Measurements from ENCODE around the gene JARID2. TPM values are rescaled to one million over a fixed set of nuclear protein-coding genes. Genes with fewer than 3 reads are reported as not detected.
A peak's percentile ranks its signal among the peaks of the same experiment; 100 is the strongest.

JARID2 gene
- total and polyA plus RNA-seq, 7 experiments from 2014 or later, result 6.9 to 39.6 (median 24.1) TPM

- peak overlapping the region in 6 of 9 donors; percentile 33 to 86 (median 74) for H3K27ac Mint-ChIP-seq
Observed at GRCh38 chr6:15335916-15336315, 90.0 kb downstream of the JARID2 start.

GRCh38 chr6:15336900-15337560 is 91.2 kb downstream of the JARID2 start:
- H3K4me1 Mint-ChIP-seq, result peaks cover 52 to 95% (median 83%) of the 10 kb centered on the region in 7 donors
- peak overlapping the region in 9 of 10 donors; percentile 7 to 71 (median 55) for H3K4me3 Mint-ChIP-seq
- H3K27ac ChIP-seq (ENCODE audit: low read depth, low read length), result no peak overlapping the region
- no peak overlapping the region for H3K4me3 ChIP-seq (ENCODE audit: low read length)
- ChIA-PET POLR2A (no interaction called here), CTCF (no interaction called here)
- peaks cover 20 to 31% of the 10 kb centered on the region in 2 donors for H3K4me1 ChIP-seq (ENCODE audit: control insufficient read depth in 2 of 2, insufficient read depth in 2 of 2, low read length in 2 of 2)
- no peaks in the 10 kb centered on the region for H3K9me3 ChIP-seq (ENCODE audit: control insufficient read depth in 2 of 3, low read length in 3 of 3)
- ATAC-seq (peak; percentile 13), DNase-seq (no peak)
- H3K27ac Mint-ChIP-seq, result peak overlapping the region; percentile 45 to 90 (median 81)
- no peaks in the 10 kb centered on the region for H3K27me3 ChIP-seq (ENCODE audit: control insufficient read depth in 2 of 2, insufficient read depth in 2 of 2, low read length in 2 of 2)
- no peaks in the 10 kb centered on the region for H3K36me3 ChIP-seq (ENCODE audit: control insufficient read depth in 2 of 3, insufficient read depth in 3 of 3, low read length in 3 of 3)
- intact Hi-C loops (cut with micrococcal nuclease), result loop anchor here in 1 of 2 donors (1.0 kb wide), 1 partner anchor 9 kb away; no protein-coding TSS in a partner anchor
- H3K27me3 Mint-ChIP-seq, result no peaks in the 10 kb centered on the region
- peaks cover 0 to 4% (median 0%) of the 10 kb centered on the region in 5 donors for H3K36me3 Mint-ChIP-seq
- no peaks in the 10 kb centered on the region for H3K9me3 Mint-ChIP-seq

More at GRCh38 chr6:15335916-15336315, 90.0 kb downstream of the JARID2 start:
- Histone ChIP-seq H3K27me3 (ENCODE audit: control insufficient read depth in 2 of 2, insufficient read depth in 2 of 2, low read length in 2 of 2) (no peaks in the 10 kb centered on the region), H3K4me1 (ENCODE audit: control insufficient read depth in 2 of 2, insufficient read depth in 2 of 2, low read length in 2 of 2) (peaks cover 15 to 28% of the 10 kb centered on the region in 2 donors), H3K27ac (ENCODE audit: low read depth, low read length) (no peak overlapping the region), H3K9me3 (ENCODE audit: control insufficient read depth in 2 of 3, low read length in 3 of 3) (no peaks in the 10 kb centered on the region), H3K4me3 (ENCODE audit: low read length) (no peak overlapping the region), H3K36me3 (ENCODE audit: control insufficient read depth in 2 of 3, insufficient read depth in 3 of 3, low read length in 3 of 3) (no peaks in the 10 kb centered on the region)
- DNase-seq (no peak), ATAC-seq (no peak)
- no peaks in the 10 kb centered on the region for H3K27me3 Mint-ChIP-seq
- CTCF ChIA-PET, result no interaction called here
- peak overlapping the region in 4 of 10 donors; percentile 4 to 45 (median 8) for H3K4me3 Mint-ChIP-seq
- H3K4me1 Mint-ChIP-seq, result peaks cover 54 to 95% (median 82%) of the 10 kb centered on the region in 7 donors
- H3K36me3 Mint-ChIP-seq, result peaks cover 0 to 3% (median 0%) of the 10 kb centered on the region in 5 donors
- POLR2A ChIA-PET, result no interaction called here
- intact Hi-C loops (cut with micrococcal nuclease), result no loop called here
- no peaks in the 10 kb centered on the region for H3K9me3 Mint-ChIP-seq

DNA sequence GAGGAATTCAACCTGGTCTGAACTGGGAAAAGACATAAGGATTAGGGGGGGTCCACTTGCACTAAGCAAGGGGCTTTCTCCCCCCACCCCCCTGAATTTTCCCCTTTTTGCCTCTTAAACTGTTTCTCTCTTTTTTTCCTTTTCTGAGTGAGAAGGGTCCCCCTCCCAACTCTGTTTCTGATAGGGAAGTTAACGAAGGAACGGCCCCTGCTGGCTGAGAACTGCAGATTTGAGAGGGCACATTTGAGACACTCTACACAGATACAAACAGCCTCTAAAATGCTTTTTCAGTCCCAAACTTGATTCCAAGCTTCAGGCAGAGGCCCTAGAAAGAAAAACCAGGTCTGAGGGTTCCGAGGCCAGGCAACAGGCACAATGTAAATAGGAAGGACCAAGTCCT is 91.7 kb downstream of the JARID2 start:
- Histone ChIP-seq H3K9me3 (ENCODE audit: control insufficient read depth in 2 of 3, low read length in 3 of 3) (no peaks in the 10 kb centered on the region), H3K27me3 (ENCODE audit: control insufficient read depth in 2 of 2, insufficient read depth in 2 of 2, low read length in 2 of 2) (no peaks in the 10 kb centered on the region), H3K4me3 (ENCODE audit: low read length) (no peak overlapping the region), H3K27ac (ENCODE audit: low read depth, low read length) (no peak overlapping the region), H3K36me3 (ENCODE audit: control insufficient read depth in 2 of 3, insufficient read depth in 3 of 3, low read length in 3 of 3) (no peaks in the 10 kb centered on the region), H3K4me1 (ENCODE audit: control insufficient read depth in 2 of 2, insufficient read depth in 2 of 2, low read length in 2 of 2) (peaks cover 20 to 37% of the 10 kb centered on the region in 2 donors)
- ATAC-seq (no peak), DNase-seq (no peak)
- intact Hi-C loops (cut with micrococcal nuclease), result loop anchor here in 1 of 2 donors (1.0 kb wide), 1 partner anchor 9 kb away; no protein-coding TSS in a partner anchor
- POLR2A ChIA-PET, result no interaction called here
- CTCF ChIA-PET, result no interaction called here
- Mint-ChIP-seq H3K4me3 (peak overlapping the region in 3 of 10 donors; percentile 1 to 61 (median 14)), H3K27me3 (no peaks in the 10 kb centered on the region), H3K27ac (peak overlapping the region in 7 of 9 donors; percentile 51 to 90 (median 81)), H3K9me3 (no peaks in the 10 kb centered on the region), H3K36me3 (peaks cover 0 to 6% (median 0%) of the 10 kb centered on the region in 5 donors), H3K4me1 (peaks cover 55 to 95% (median 87%) of the 10 kb centered on the region in 7 donors)

DNA sequence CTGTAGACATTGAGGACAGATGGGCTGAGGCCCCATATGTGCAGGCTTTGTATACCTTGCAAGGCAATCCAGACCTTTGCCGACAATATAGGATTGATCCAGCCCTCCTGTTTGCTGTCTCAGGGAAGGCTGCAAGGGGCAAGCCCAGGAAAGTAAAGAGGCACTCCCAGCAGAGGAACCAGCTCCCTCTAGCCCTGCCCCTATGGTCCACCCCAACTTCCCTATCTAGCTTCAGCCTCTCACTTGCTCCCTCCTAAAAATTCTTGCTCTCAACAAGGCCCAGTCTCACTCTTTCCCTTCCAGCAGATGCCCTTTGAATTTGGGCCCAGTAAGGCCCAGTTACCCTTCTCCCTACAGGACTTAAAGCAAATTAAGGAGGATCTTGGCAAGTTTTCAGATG is 92.6 kb downstream of the JARID2 start:
- H3K27ac Mint-ChIP-seq, result peak overlapping the region in 8 of 9 donors; percentile 20 to 90 (median 81)

GRCh38 chr6:15339081-15339480 is 93.2 kb downstream of the JARID2 start:
- Histone ChIP-seq H3K27ac (ENCODE audit: low read depth, low read length) (no peak overlapping the region), H3K4me1 (ENCODE audit: control insufficient read depth in 2 of 2, insufficient read depth in 2 of 2, low read length in 2 of 2) (peaks cover 20 to 42% of the 10 kb centered on the region in 2 donors), H3K27me3 (ENCODE audit: control insufficient read depth in 2 of 2, insufficient read depth in 2 of 2, low read length in 2 of 2) (no peaks in the 10 kb centered on the region), H3K9me3 (ENCODE audit: control insufficient read depth in 2 of 3, low read length in 3 of 3) (no peaks in the 10 kb centered on the region), H3K4me3 (ENCODE audit: low read length) (no peak overlapping the region), H3K36me3 (ENCODE audit: control insufficient read depth in 2 of 3, insufficient read depth in 3 of 3, low read length in 3 of 3) (no peaks in the 10 kb centered on the region)
- POLR2A ChIA-PET, result interaction anchor here (1.4 kb wide), 1 partner anchor 9 kb away, joined by 4 read pairs; no protein-coding TSS in a partner anchor
- peak overlapping the region in 3 of 10 donors; percentile 6 to 9 (median 8) for H3K4me3 Mint-ChIP-seq
- H3K36me3 Mint-ChIP-seq, result peaks cover 0 to 6% (median 0%) of the 10 kb centered on the region in 5 donors
- ATAC-seq (no peak), DNase-seq (no peak)
- no peaks in the 10 kb centered on the region for H3K9me3 Mint-ChIP-seq
- no peaks in the 10 kb centered on the region for H3K27me3 Mint-ChIP-seq
- CTCF ChIA-PET, result interaction anchor here (0.6 kb wide), 1 partner anchor 125 kb away, joined by 3 read pairs; no protein-coding TSS in a partner anchor
- peaks cover 65 to 99% (median 86%) of the 10 kb centered on the region in 7 donors for H3K4me1 Mint-ChIP-seq
- H3K27ac Mint-ChIP-seq, result peak overlapping the region; percentile 10 to 90 (median 81)
- intact Hi-C loops (cut with micrococcal nuclease), result no loop called here

More for the DNA sequence above, 92.6 kb downstream of the JARID2 start:
- Mint-ChIP-seq H3K4me3 (peak overlapping the region in 2 of 10 donors; percentile 6 to 8), H3K9me3 (no peaks in the 10 kb centered on the region), H3K36me3 (peaks cover 0 to 6% (median 0%) of the 10 kb centered on the region in 5 donors), H3K27me3 (no peaks in the 10 kb centered on the region), H3K4me1 (peaks cover 59 to 99% (median 86%) of the 10 kb centered on the region in 7 donors)
- DNase-seq (no peak), ATAC-seq (peak; percentile 23)
- POLR2A ChIA-PET, result interaction anchor here (1.4 kb wide), 1 partner anchor 9 kb away, joined by 4 read pairs; no protein-coding TSS in a partner anchor
- Histone ChIP-seq H3K27me3 (ENCODE audit: control insufficient read depth in 2 of 2, insufficient read depth in 2 of 2, low read length in 2 of 2) (no peaks in the 10 kb centered on the region), H3K36me3 (ENCODE audit: control insufficient read depth in 2 of 3, insufficient read depth in 3 of 3, low read length in 3 of 3) (no peaks in the 10 kb centered on the region), H3K9me3 (ENCODE audit: control insufficient read depth in 2 of 3, low read length in 3 of 3) (no peaks in the 10 kb centered on the region), H3K4me1 (ENCODE audit: control insufficient read depth in 2 of 2, insufficient read depth in 2 of 2, low read length in 2 of 2) (peaks cover 20 to 38% of the 10 kb centered on the region in 2 donors), H3K4me3 (ENCODE audit: low read length) (no peak overlapping the region), H3K27ac (ENCODE audit: low read depth, low read length) (no peak overlapping the region)
- CTCF ChIA-PET, result no interaction called here
- intact Hi-C loops (cut with micrococcal nuclease), result no loop called here

- Histone ChIP-seq H3K4me3 (ENCODE audit: low read length) (no peak overlapping the region), H3K4me1 (ENCODE audit: control insufficient read depth in 2 of 2, insufficient read depth in 2 of 2, low read length in 2 of 2) (peaks cover 20 to 46% of the 10 kb centered on the region in 2 donors), H3K36me3 (ENCODE audit: control insufficient read depth in 2 of 3, insufficient read depth in 3 of 3, low read length in 3 of 3) (no peaks in the 10 kb centered on the region), H3K27me3 (ENCODE audit: control insufficient read depth in 2 of 2, insufficient read depth in 2 of 2, low read length in 2 of 2) (no peaks in the 10 kb centered on the region), H3K9me3 (ENCODE audit: control insufficient read depth in 2 of 3, low read length in 3 of 3) (no peaks in the 10 kb centered on the region), H3K27ac (ENCODE audit: low read depth, low read length) (peak overlapping the region; percentile 61)
- Mint-ChIP-seq H3K36me3 (peaks cover 0 to 6% (median 0%) of the 10 kb centered on the region in 5 donors), H3K4me1 (peaks cover 60 to 99% (median 84%) of the 10 kb centered on the region in 7 donors), H3K4me3 (peak overlapping the region in 9 of 10 donors; percentile 57 to 83 (median 74)), H3K9me3 (no peaks in the 10 kb centered on the region), H3K27ac (peak overlapping the region; percentile 77 to 93 (median 89)), H3K27me3 (no peaks in the 10 kb centered on the region)
- ChIA-PET CTCF (no interaction called here), POLR2A (interaction anchor here (1.3 to 1.4 kb wide), 2 partner anchors 8 to 10 kb away, joined by 4 read pairs; no protein-coding TSS in a partner anchor)
- intact Hi-C loops (cut with micrococcal nuclease), result loop anchor here (5.0 kb wide), 3 partner anchors 92 to 97 kb away; partner anchors contain the start of gene JARID2 (in 1 of the 2)
- no peak for DNase-seq
- ATAC-seq, result no peak
Observed at GRCh38 chr6:15340105-15340601, 94.3 kb downstream of the JARID2 start.
